Lower lobe of right lung (tissue), 2 donors: ENCODE data around the gene GSK3B. TPM values are rescaled to one million over a fixed set of nuclear protein-coding genes. Genes with fewer than 3 reads are reported as not detected.

Source experiments
- ATAC-seq, 2 donors: fragments of 200-7000 bp; cut with Tn5 transposase; one replicate each; pipeline ENCODE4 v1.9.1; 2020 to 2022; ENCODE audit warnings: mild to moderate bottlenecking in 2 of 2, moderate library complexity in 2 of 2
- DNase-seq: peaks from one replicate; pipeline ENCODE4 v3.0.0-alpha.2; 2020
- H3K27ac ChIP-seq: fragments of 200-600 bp; one replicate; pipeline ENCODE4 v1.8.0; 2022
- H3K27me3 ChIP-seq: fragments of 200-600 bp; one replicate; pipeline ENCODE4 v1.8.0; 2022; ENCODE audit warnings: low read depth
- H3K36me3 ChIP-seq: fragments of 200-600 bp; one replicate; pipeline ENCODE4 v1.8.0; 2022; ENCODE audit warnings: mild to moderate bottlenecking
- H3K4me1 ChIP-seq: fragments of 200-600 bp; one replicate; pipeline ENCODE4 v1.8.0; 2022
- H3K4me3 ChIP-seq: fragments of 200-600 bp; one replicate; pipeline ENCODE4 v1.8.0; 2022; ENCODE audit warnings: mild to moderate bottlenecking
- H3K9me3 ChIP-seq: fragments of 200-600 bp; one replicate; pipeline ENCODE4 v1.8.0; 2022
- intact Hi-C: fragments of 100-400 bp; cut with DNase I; formaldehyde crosslinking; loops from one replicate; pipeline ENCODE4 v1.11.0; 2022
- total RNA-seq: library from RNA; stranded (reverse); fragmentation: NEBNext Ultra II Directional; extraction: Animal tissue kit (Norgen Biotek cat#: 25700); gene quantifications from one replicate; pipeline ENCODE4 v1.2.1, GENCODE V29; 2021
- TF ChIP-seq, protein P1 (sequence below): fragments of 200-600 bp; IDR thresholded peaks from one replicate; pipeline ENCODE4 v1.8.0; 2022; ENCODE audit warnings: antibody characterized with exemption, mild to moderate bottlenecking
- donor health status: DM: no; HTN: yes; CAD: no; lungs with severe emphysema.

Gene GSK3B
- total RNA-seq, 1 donor from 2014 or later = 48.4 TPM

DNA sequence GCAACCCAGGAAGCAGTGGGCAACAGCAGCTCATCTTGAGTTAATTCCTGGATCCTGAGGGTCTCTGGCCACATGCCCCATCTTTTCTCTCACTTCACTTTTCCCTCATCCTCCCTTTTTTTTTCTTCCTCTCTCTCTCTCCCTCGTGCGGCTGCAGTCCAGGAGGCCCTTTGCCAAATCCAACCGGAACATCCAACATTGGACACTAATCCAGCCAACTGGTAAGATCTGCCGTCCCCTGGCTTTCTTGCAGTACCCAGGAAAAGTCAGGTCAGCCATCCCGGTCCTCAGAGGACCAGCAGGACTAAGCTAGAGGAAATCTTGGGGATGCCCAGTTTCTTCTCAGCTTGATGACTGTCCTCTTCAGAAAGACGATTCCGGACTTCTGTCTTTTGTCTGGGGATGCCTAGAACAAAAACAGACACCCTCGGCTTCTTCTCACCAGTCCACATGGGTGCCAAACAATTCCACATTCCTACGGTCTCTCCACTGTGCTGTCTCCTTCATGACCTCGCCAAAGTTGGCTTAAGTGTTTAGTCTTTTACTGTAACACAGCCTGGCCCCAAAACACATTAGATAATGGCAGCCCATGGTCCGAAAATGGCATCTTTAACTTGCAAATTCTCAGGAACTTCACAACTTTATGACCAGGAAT lies 115.6 kb downstream of the GSK3B start:
- TF ChIP-seq, protein P1, sequence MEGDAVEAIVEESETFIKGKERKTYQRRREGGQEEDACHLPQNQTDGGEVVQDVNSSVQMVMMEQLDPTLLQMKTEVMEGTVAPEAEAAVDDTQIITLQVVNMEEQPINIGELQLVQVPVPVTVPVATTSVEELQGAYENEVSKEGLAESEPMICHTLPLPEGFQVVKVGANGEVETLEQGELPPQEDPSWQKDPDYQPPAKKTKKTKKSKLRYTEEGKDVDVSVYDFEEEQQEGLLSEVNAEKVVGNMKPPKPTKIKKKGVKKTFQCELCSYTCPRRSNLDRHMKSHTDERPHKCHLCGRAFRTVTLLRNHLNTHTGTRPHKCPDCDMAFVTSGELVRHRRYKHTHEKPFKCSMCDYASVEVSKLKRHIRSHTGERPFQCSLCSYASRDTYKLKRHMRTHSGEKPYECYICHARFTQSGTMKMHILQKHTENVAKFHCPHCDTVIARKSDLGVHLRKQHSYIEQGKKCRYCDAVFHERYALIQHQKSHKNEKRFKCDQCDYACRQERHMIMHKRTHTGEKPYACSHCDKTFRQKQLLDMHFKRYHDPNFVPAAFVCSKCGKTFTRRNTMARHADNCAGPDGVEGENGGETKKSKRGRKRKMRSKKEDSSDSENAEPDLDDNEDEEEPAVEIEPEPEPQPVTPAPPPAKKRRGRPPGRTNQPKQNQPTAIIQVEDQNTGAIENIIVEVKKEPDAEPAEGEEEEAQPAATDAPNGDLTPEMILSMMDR = no peak
- intact Hi-C loops = no loop called here
- Histone ChIP-seq H3K4me1 (no peaks in the 10 kb centered on the region), H3K27me3 (no peaks in the 10 kb centered on the region), H3K27ac (no peak overlapping the region), H3K9me3 (no peaks in the 10 kb centered on the region), H3K4me3 (no peak overlapping the region), H3K36me3 (no peaks in the 10 kb centered on the region)
- DNase-seq = no peak
- ATAC-seq = no peak

DNA sequence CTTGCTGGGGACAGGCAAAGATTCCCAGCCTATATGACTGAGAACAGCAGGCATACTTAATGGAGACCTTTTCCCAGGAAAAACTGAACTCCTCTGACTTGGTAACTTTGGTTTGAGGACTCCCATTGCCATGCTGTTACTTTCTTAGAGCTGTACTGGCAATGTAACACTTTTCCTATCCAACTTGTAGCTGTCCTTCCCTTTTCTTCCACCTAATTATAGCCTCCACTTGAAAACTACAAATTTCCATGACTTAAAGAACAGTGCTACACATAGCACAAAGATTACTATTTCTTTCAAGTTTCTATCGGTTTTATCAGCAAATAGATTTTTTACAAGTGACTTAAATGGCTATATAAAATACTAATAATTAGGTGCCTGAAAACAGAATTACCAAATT lies 116.9 kb downstream of the GSK3B start:
- H3K36me3 ChIP-seq = no peaks in the 10 kb centered on the region
- TF ChIP-seq, protein P1 = no peak
- intact Hi-C loops = no loop called here

GRCh38 chr3:119976214-119976613 lies 118.0 kb downstream of the GSK3B start:
- H3K4me1 ChIP-seq = no peaks in the 10 kb centered on the region
- TF ChIP-seq, protein P1 = no peak
- no peaks in the 10 kb centered on the region for H3K27me3 ChIP-seq
- H3K9me3 ChIP-seq = no peaks in the 10 kb centered on the region
- no peak overlapping the region for H3K27ac ChIP-seq
- no peaks in the 10 kb centered on the region for H3K36me3 ChIP-seq
- no peak overlapping the region for H3K4me3 ChIP-seq
- intact Hi-C loops = no loop called here
- DNase-seq = no peak
- no peak for ATAC-seq

More for the DNA sequence above, 116.9 kb downstream of the GSK3B start:
- Histone ChIP-seq H3K27me3 (no peaks in the 10 kb centered on the region), H3K4me1 (no peaks in the 10 kb centered on the region), H3K27ac (no peak overlapping the region), H3K4me3 (no peak overlapping the region), H3K9me3 (no peaks in the 10 kb centered on the region)
- no peak for ATAC-seq
- DNase-seq = no peak

DNA sequence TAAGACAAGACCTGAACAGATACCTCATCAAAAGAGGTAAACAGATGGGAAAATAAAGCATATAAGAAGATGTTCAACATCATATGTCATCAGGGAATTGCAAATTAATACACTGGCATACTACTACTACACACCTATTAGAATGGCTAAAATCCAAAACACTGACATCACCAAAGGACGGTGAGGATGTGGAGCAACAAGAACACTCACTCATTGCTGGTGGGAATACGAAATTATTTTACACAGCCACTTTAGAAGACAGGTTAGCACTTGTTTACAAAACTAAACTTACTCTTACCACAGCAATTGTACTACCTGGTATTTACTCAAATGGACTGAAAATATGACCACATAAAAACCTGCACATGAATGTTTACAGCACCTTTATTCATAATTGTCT lies 119.6 kb downstream of the GSK3B start:
- no peak overlapping the region for H3K4me3 ChIP-seq
- intact Hi-C loops = no loop called here
- no peaks in the 10 kb centered on the region for H3K9me3 ChIP-seq
- H3K4me1 ChIP-seq = no peaks in the 10 kb centered on the region
- no peaks in the 10 kb centered on the region for H3K27me3 ChIP-seq
- TF ChIP-seq, protein P1 = no peak
- ATAC-seq (no peak), DNase-seq (no peak)
- no peaks in the 10 kb centered on the region for H3K36me3 ChIP-seq
- no peak overlapping the region for H3K27ac ChIP-seq

- Histone ChIP-seq H3K4me1 (no peaks in the 10 kb centered on the region), H3K9me3 (no peaks in the 10 kb centered on the region), H3K27ac (no peak overlapping the region), H3K4me3 (no peak overlapping the region), H3K36me3 (no peaks in the 10 kb centered on the region), H3K27me3 (no peaks in the 10 kb centered on the region)
- no peak for DNase-seq
- TF ChIP-seq, protein P1 = no peak
- no peak for ATAC-seq
- intact Hi-C loops = no loop called here
Observed at GRCh38 chr3:119973018-119973646, 121.1 kb downstream of the GSK3B start.
